ENCODE results near the gene USP34. TPM values are rescaled to one million over a fixed set of nuclear protein-coding genes. Genes with fewer than 3 reads are reported as not detected.

The USP34 gene
- polyA plus RNA-seq, 4 donors: 113 to 150 (median 128) TPM

DNA sequence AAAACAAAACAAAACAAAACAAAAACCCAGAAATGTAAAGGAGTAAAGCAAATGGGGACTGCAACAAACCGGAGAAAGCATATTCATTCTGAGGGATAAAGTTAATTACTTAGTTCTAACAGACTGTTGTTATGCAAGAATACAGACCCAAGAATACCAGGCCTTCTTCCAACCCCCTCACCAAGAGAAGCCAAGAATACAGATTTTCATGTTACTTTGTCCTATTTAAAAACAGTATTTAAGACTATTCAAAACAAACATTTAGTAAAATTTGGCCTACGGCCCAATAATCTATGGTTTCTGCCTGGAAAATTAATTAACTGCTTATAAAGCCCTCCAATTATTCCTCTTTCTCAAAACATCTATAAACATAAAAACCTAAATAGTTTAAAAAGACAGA is 91.4 kb downstream of the USP34 start:
- no peak for DNase-seq (ENCODE audit: low read depth in 4 of 4, low spot score in 3 of 4)

DNA sequence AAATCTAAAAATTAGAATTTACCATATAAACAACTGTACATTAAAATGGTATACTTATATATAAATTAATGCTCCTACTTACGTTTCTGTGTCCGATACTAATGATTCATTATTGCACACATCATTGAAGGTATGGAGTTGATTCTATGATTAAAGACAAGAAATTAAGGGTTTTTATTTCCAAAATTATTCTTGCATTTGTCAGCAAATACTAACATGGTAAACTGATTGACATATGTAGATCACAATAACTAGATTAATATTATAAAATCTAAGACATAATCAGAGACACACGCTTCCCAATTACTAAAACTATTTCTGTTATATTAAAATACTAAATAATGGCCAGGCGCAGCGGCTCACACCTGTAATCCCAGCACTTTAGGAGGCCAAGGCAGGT is 92.6 kb downstream of the USP34 start:
- DNase-seq (ENCODE audit: low read depth in 4 of 4, low spot score in 3 of 4): no peak

DNA sequence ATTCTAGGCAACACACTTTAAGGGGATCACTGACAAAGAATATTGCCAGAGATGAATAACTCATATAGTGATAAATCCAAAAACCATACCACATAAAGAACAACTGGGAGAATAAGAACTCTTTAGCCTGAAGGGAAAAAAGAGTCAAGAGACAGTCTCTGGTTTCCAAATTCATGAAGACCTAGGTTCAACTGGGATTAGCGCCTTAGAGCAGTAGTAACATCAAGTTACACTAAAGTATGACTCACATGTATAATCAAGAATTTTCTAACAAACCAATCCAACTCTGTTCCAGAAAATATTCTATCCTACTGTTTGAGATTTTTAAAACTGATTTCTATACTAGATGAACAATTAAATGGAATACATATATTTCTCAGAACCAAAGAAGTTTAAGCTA is 93.8 kb downstream of the USP34 start:
- no peak for DNase-seq (ENCODE audit: low read depth in 4 of 4, low spot score in 3 of 4)

DNA sequence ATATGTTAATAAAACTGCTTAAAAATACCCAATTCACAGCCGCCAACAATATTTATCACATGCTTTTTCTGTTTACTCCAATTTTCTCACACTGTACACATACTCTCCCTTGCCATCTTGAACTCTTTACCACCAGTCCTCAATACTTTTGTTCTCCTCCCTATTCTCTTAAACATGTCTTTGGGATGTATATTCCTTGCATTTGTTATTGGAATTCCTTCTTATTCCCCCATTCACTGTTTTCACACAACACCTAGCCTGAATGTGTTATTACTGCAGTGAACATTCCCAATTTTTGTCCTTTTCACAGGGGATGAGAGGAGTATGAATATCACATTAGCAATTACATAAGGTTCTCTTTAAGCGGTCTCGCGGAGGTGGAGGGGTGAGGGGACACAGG is 94.7 kb downstream of the USP34 start:
- no peak for DNase-seq (ENCODE audit: low read depth in 4 of 4, low spot score in 3 of 4)

DNA sequence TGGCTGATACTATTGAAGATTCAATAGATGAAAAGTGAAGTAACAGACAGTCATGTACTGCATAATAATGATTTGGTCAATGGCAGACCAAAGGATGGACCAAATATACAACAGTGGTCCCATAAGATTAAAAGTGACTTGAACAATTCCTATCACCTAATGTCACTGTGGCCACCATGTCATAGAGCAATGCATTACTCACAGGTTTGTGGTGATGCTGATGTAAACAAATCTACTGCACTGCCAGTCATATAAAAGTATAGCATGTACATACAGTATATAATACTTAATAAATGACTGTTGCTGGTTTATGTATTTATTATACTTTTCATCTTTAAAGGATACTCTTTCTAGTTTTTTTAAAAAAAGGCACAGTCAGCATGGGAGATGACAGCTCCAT is 99.9 kb downstream of the USP34 start:
- DNase-seq (ENCODE audit: low read depth in 4 of 4, low spot score in 3 of 4): no peak

DNA sequence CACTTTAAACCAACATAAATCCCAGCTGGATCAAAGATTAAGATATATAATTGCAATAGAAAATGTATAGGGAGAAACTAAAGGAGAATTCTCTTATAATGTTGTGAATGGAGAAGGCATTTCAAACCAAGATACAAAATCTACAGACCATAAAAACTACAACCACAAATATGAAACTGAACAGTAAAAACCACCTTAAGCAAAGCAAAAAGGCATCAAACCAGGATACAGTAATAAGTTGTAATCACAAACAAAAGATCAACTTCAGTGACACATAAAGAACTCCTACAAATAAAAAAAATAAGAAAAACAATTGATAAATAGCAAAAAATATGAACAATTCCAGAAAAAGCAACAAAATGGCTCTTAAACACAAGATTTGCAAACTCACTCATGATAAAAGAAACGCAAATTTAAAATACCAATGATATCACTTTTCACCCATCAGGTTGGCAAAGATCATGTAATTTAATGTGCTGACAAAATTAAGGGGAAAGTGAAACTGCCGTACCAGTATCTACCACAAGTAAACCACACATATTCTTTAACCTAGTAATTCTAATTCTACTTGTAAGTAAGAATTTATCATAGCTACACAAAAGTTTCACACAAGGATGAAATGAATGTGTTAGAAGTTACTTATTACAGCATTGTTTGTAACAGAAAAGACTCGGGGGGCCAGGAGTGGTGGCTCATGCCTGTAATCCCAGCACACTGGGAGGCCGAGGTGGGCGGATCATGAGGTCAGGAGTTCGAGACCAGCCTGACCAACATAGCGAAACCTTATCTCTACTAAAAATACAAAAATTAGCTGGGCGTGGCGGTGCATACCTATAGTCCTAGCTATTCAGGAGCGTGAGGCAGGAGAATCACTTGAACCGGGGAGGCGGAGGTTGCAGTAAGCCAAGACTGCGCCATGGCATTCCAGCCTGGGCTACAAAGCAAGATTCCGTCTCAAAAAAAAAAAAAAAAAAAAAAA is 101.9 kb downstream of the USP34 start:
- no peak for DNase-seq (ENCODE audit: low read depth in 4 of 4, low spot score in 3 of 4)

DNA sequence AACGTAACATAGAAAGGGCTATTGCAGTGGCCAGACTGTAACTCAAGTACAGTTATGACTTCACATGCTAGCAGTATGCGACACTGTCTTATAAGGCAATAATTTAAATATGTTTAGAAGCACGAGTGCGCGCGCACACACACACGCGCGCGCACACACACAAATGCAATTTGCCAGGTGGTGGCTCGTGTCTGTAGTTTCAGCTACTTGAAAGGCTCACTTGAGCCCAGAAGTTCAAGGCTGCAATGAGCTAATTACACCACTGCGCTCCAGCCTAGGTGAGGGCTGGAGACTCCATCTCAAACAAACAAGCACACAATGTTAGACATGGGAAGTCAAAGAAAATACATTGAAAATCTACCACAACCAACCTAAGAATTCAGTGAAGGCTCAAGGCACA is 103.7 kb downstream of the USP34 start:
- no peak for DNase-seq (ENCODE audit: low read depth in 4 of 4, low spot score in 3 of 4)

DNA sequence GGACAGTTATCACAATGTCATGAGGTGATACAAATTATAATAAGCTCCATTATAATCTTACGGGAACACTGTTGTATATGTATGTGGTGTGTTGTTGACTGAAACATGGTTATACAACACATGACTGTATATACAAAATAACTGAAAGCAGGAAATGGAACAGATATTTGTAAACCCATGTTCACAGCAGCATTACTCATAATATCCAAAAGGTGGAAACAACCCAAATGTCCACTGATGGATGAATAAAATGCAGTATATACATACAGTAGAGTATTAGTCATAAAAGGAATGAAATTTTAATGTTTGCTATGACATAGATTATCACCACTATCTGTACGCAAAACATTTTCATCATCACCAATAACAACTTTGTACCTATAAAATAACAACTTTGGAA is 107.3 kb downstream of the USP34 start:
- DNase-seq (ENCODE audit: low read depth in 4 of 4, low spot score in 3 of 4): no peak

DNA sequence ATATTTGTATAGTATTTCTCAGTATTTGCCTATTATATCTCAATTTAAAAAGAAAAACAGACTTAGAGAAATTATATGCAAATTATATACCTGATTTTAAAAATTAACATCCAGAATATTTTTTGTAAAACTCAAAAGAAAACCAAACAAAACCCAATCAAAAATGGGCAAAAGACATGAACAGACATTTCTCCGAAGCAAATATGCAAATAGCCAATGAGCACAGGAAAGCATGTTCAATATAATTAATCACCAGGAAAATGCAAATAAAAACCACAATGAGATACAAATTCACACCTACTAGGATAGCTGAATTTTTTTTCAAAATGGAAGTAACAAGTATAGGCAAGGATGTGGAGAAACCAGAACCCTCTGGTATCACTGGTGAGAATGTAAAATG is 108.0 kb downstream of the USP34 start:
- DNase-seq (ENCODE audit: low read depth in 4 of 4, low spot score in 3 of 4): no peak

DNA sequence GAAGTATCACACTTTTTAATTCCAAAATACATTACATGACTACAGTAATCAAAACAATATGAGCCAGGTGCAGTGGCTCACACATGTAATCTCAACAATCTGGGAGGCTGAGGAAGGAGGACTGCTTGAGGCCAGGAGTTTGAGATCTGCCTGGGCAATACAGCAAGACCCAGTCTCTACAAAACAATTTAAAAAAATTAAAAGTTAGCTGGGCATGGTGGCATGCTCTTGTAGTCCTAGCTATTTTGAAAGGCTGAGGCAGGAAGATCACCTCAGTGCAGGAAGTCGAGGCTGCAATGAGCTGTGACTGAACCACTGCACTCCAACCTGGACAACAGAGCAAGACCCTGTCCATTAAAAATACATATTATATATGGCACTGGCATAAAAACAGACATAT is 109.8 kb downstream of the USP34 start:
- no peak for DNase-seq (ENCODE audit: low read depth in 4 of 4, low spot score in 3 of 4)

DNA sequence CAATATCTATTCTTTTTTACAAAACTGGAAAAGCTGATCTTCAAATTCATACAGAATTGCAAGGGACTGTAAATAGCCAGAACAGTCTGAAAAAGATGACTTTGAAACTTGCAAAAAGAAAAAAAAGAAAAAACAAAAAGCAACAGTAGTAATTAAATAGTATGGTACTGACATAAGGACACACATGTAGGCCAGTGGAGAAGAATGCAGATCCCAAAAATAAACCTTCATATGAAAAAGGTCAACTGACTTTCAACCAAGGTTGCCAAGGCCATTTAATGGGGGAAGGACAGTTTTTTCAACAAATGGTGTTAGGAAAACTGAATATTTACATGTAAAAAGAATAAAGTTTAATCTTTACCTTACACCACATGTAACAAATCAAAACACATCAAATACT is 111.8 kb downstream of the USP34 start:
- no peak for DNase-seq (ENCODE audit: low read depth in 4 of 4, low spot score in 3 of 4)

DNA sequence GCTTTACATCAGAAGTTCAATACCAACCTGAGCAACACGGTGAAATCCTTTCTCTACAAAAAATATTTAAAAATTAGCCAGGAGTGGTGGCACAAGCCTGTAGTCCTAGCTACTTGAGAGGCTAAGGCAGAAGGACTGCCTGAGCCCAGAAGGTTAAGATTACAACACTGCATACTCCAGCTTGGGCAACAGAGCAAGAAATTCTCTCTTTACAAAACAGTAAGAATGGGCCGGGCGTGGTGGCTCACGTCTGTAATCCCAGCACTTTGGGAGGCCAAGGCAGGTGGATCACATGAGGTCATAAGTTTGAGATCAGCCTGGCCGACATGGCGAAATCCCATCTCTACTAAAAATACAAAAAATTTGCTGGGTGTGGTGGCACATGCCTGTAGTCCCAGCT is 113.2 kb downstream of the USP34 start:
- no peak for DNase-seq (ENCODE audit: low read depth in 4 of 4, low spot score in 3 of 4)

DNA sequence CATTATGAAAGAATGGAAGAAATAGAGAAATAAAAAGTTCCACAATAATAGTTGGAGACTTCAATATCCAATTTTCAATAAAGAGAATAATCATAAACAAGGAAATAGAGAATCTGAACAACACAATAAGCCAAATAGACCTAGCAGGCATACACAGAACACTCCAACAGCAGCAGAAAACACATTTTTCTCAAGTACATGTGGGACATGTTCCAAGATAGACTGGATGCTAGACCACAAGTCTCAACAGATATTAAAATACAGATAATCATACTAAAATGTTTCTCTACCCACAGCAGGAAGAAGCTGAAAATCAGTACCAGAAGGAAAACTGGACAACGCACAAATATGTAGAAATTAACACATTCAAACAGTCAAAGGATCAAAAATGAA is 113.9 kb downstream of the USP34 start:
- DNase-seq (ENCODE audit: low read depth in 4 of 4, low spot score in 3 of 4): no peak

DNA sequence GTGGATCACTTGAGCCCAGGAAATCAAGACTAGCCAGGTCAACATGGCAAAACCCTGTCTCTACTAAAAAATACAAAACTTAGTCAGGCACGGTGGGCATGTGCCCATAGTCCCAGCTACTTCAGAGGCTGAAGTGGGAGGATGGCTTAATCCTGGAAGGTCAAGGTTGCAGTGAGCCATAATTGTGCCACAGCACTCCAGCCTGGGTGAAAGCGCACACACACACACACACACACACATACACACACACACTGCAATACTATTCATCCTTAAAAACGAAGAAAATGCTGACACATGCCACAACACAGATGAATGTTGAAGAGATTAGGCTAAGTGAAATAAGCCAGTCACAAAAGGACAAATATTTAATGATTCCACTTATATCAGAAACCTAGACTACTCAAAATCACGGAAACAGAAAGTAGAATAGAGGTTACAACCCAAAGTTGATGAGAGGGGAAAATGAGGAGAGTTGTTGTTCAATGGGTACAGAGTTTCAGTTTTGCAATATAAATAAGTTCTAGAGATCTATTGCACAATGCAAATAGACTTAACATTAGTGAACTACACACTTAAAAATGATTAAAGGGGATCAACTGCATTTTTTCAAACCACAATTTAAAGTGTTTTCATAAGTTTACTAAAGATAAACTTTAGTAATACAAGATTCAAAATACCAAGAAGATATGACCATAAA is 114.5 kb downstream of the USP34 start:
- no peak for DNase-seq (ENCODE audit: low read depth in 4 of 4, low spot score in 3 of 4)

DNA sequence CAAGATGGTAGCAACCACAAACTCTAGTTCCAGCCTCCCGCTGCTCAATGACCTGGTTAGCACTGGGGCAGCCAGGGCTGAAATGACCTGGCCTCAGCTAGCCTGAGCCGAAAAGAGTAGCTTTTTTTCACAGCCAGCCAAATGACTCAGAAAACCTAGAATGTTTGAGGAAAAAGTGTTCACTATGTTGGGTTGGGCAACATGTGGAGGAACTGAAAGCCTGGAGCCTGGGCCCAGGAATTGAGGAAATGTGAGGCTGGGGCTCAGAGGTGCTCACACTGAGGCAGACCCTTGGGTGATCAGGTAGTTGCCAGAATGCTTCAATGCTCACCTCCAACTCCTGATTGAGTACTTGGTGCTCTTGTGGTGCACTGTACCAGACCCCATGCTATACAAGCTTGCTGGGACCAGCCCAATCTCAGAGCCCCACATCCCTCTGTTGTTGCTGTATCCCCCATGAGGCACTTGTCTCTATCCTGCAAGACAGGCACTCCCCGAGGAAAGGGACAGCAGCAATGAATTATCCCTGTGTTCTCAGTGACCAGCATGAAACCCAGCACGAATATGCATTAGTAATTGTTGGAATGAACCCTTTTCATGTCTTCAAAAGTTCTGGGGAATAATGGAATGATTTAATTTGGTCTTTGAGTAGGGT is 116.2 kb downstream of the USP34 start:
- no peak for DNase-seq (ENCODE audit: low read depth in 4 of 4, low spot score in 3 of 4)

DNA sequence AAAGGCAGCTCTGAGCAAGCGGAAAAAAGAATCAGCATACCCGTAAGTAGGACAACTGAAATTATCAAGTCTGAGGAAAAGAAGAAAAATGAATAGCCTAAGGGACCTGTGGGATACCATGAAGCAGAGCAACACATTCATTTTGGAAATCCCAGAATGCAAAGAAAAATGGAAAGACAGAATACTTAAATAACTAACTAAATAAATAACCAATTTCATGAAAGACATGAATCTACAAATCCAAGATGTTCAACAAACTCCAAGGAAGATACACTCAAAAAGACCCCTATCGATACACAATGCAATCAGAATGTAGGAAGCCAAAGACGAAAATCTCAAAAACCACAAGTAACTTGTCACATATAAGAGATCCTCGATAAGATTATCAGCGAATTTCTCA is 117.0 kb downstream of the USP34 start:
- no peak for DNase-seq (ENCODE audit: low read depth in 4 of 4, low spot score in 3 of 4)

DNA sequence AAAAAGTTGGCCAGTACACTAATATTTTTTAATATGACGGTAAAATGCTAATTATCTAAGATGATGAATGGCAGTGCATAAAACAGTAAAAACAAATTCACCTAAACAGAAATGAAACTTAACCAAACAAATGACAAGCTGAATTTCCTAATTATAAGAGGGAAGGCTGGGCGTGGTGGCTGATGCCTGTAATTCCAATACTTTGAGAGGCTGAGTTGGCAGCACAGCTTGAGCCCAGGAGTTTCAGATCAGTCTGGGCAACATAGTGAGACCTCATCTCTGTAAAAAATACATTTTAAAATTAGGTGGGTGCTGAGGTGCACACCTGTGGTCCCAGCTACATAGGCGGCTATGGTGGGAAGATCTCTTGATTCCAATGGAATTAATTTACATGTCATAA is 120.1 kb downstream of the USP34 start:
- DNase-seq (ENCODE audit: low read depth in 4 of 4, low spot score in 3 of 4): no peak

DNA sequence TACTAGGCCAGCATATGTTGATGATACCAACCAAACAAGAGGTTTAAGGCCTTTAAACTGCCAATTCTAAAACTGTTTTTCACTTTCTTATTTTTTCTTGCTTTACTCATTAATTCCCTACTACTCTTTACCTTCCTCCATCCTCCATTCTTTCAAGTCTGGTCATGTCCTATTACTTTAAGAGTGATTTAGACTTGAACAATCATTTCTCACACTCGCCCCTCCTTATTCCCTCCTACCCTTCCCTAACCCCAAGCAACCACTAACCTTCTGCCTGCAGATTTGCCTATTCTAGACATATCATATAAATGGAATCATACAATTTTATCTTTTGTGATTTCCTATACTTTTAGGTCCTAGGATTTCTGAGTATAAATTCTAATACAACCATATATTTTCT is 127.7 kb downstream of the USP34 start:
- no peak for DNase-seq (ENCODE audit: low read depth in 4 of 4, low spot score in 3 of 4)

DNA sequence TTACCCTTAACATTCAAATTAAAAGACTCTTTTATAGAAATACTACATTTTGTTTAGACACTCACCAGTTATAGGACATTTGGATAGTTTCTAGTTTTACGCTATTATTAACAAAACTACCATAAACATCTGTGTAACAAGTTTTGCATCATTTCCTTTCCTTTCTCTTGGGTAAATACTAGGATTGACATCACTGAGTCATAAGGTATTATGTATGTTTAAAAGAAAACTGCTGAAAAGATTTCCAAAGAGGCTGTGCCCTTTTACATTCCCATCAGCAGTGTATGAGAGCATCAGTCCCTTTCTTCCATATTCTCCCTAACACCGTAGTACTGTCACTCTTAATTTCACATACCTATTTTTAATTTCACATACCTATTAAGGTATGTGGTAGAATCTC is 130.6 kb downstream of the USP34 start:
- no peak for DNase-seq (ENCODE audit: low read depth in 4 of 4, low spot score in 3 of 4)

DNA sequence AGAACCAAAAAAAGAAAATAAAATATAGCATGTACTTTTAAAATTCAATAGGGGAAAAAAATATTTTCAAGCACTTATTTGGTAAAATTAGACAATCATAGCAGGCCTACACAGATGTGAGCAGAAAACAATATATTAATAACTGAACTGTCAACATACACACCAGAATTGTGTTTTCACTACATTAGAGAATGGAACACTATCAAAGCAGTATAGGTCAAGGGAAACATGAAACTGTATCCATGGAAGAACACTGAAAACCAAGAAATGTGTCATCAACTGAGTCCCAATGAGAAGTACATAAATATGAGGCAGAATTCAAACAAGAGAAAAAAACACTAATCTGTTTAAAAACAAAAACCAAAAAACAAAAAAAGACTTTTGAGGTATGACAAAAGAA is 132.4 kb downstream of the USP34 start:
- no peak for DNase-seq (ENCODE audit: low read depth in 4 of 4, low spot score in 3 of 4)

DNA sequence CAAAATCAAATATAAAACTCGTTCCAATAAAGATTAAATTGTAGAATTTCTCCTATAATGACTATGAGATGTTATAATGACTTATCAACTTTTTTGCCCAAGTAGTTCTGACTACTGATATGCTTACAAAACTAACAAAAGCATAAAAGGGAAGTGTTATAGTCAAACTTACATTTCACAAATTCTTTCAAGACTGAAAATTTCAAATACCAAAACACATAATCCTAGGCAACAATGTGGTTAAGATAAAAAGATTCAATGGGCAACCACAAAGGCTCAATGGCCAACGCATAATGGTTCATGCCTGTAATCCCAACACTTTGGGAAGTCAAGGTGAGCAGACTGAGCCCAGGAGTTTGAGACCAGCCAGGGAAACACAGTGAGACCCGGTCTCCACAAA is 135.7 kb downstream of the USP34 start:
- DNase-seq (ENCODE audit: low read depth in 4 of 4, low spot score in 3 of 4): no peak

DNA sequence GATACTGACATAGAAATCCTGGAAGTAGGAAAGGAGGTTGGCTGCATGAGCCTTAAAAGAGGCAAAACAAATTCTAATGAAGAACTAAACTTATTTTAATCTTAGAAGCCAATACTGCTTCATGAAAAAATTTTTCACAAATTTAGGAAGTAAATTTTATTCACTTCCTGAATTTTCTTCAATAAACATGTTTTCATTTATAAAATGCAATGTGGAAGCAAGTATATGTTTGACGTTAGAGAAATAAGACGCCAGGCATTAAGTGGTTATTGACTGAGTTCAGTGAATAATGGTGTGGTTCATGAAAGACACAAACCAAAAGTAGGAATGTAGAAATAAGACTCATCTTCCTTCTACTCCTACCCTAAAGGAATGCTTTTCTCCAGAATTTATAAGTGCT is 136.4 kb downstream of the USP34 start:
- no peak for DNase-seq (ENCODE audit: low read depth in 4 of 4, low spot score in 3 of 4)
